GM19395 (cell line): ENCODE measurements around the gene KBTBD2.
"Not testable (repeated sequence)": the region's sequence is repeated elsewhere in the genome, so short reads cannot be mapped to it uniquely, and the experiment has no call there.

Experiments used
- ATAC-seq: cut with Tn5 transposase; IDR thresholded peaks from one replicate; pipeline ENCODE4 v1.9.1; 2021; ENCODE audit warnings: mild to moderate bottlenecking, moderate library complexity; ENCODE audit not compliant: unreplicated experiment

KBTBD2 gene

GRCh38 chr7:32857063-32857462 lies 34.5 kb downstream of the KBTBD2 start:
- ATAC-seq = not testable (repeated sequence)

GRCh38 chr7:32855837-32856775 lies 35.5 kb downstream of the KBTBD2 start:
- not testable (repeated sequence) for ATAC-seq

- ATAC-seq = not testable (repeated sequence)
These were observed 40.9 kb downstream of the KBTBD2 start for GRCh38 chr7:32850654-32851053.

GRCh38 chr7:32848655-32849054 lies 42.9 kb downstream of the KBTBD2 start:
- not testable (repeated sequence) for ATAC-seq

GRCh38 chr7:32846630-32847225 lies 44.8 kb downstream of the KBTBD2 start:
- ATAC-seq = peak; percentile 100

GRCh38 chr7:32844748-32845147 lies 46.8 kb downstream of the KBTBD2 start:
- not testable (repeated sequence) for ATAC-seq

- not testable (repeated sequence) for ATAC-seq
These were observed 47.8 kb downstream of the KBTBD2 start for GRCh38 chr7:32843763-32844162.

GRCh38 chr7:32839846-32840245 lies 51.7 kb downstream of the KBTBD2 start:
- ATAC-seq = not testable (repeated sequence)

- ATAC-seq = peak; percentile 74
These were observed 62.4 kb downstream of the KBTBD2 start for GRCh38 chr7:32828996-32829752.
